BJ (cell line): ENCODE data around the gene MIDN. TPM values are rescaled to one million over a fixed set of nuclear protein-coding genes. Genes with fewer than 3 reads are reported as not detected.

Experiments used
- CTCF ChIA-PET: fragments of 350-600 bp; formaldehyde crosslinking; extraction: SDS; loops from one replicate; lab custom pipeline; 2021; ENCODE audit warnings: antibody characterized with exemption, inconsistent platforms; lab: Yijun Ruan, JAX
- POLR2A ChIA-PET: fragments of 300-600 bp; sonication (Branson Sonifier 250); formaldehyde crosslinking; extraction: SDS; loops from one replicate; lab custom pipeline; 2021; ENCODE audit warnings: antibody characterized with exemption; lab: Charles Lee
- DNase-seq: peaks from one replicate; pipeline ENCODE4 v3.0.0-alpha.2; 2011; ENCODE audit warnings: low read depth
- H3K27me3 ChIP-seq: 2 replicates; pipeline ENCODE4 v1.6.0; 2011; ENCODE audit warnings: low read length; ENCODE audit not compliant: control insufficient read depth, insufficient read depth
- H3K36me3 ChIP-seq: 2 replicates; pipeline ENCODE4 v1.5.1; 2011; ENCODE audit warnings: low read length; ENCODE audit not compliant: control insufficient read depth, insufficient read depth
- H3K4me3 ChIP-seq: 2 replicates; pipeline ENCODE4 v1.5.1; 2011; ENCODE audit warnings: low read depth, mild to moderate bottlenecking, control low read depth, low read length
- polyA plus RNA-seq: library from polyadenylated mRNA; depleted of rRNA; stranded (reverse); fragments of >200 nt; gene quantifications from 2 replicates; pipeline ENCODE4 v1.2.3, GENCODE V29; 2011
- TF ChIP-seq, protein P1 (sequence below): IDR thresholded peaks from 2 replicates; pipeline ENCODE4 v1.5.1; 2011; ENCODE audit warnings: low read depth, mild to moderate bottlenecking, control low read depth, inconsistent platforms, low read length, moderate library complexity; ENCODE audit not compliant: insufficient read depth

The MIDN gene
- polyA plus RNA-seq, 1 experiment, result 8.4 TPM

DNA sequence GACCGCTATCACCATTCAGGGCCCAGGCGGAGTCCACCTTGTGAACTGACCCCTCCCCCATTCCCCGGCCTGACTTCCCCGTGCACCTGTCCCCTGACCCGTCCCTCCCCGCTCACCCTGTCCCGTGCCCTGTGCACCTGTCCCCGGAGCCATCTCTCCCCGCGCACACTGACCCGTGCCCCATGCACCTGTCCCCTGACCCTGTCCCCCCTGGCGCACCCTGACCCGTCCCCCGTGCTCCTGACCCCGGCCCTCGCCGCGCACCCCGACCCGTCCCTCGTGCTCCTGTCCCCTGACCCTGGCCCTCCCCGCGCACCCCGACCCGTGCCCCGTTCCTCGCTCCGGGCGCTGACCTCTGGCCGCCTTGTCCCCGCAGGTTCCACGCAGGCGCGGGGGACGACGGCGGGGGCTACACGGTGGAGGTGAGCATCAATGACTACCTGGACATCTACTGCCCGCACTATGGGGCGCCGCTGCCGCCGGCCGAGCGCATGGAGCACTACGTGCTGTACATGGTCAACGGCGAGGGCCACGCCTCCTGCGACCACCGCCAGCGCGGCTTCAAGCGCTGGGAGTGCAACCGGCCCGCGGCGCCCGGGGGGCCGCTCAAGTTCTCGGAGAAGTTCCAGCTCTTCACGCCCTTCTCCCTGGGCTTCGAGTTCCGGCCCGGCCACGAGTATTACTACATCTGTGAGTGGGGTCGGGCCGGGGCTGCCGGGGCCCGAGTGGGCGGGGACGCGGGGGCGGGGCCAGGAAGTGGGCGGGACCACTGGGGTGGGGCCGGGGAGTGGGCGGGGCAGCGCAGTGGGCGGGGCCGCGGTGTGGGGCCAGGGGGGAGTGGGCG, 47.0 kb downstream of the MIDN start:
- H3K27me3 ChIP-seq, result no peaks in the 10 kb centered on the region; the same call in 1 of the 2 replicates
- POLR2A ChIA-PET, result no interaction called here
- no peak for DNase-seq
- H3K36me3 ChIP-seq, result no peaks in the 10 kb centered on the region
- H3K4me3 ChIP-seq, result no peak overlapping the region
- TF ChIP-seq, protein P1, sequence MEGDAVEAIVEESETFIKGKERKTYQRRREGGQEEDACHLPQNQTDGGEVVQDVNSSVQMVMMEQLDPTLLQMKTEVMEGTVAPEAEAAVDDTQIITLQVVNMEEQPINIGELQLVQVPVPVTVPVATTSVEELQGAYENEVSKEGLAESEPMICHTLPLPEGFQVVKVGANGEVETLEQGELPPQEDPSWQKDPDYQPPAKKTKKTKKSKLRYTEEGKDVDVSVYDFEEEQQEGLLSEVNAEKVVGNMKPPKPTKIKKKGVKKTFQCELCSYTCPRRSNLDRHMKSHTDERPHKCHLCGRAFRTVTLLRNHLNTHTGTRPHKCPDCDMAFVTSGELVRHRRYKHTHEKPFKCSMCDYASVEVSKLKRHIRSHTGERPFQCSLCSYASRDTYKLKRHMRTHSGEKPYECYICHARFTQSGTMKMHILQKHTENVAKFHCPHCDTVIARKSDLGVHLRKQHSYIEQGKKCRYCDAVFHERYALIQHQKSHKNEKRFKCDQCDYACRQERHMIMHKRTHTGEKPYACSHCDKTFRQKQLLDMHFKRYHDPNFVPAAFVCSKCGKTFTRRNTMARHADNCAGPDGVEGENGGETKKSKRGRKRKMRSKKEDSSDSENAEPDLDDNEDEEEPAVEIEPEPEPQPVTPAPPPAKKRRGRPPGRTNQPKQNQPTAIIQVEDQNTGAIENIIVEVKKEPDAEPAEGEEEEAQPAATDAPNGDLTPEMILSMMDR, result no peak
- CTCF ChIA-PET, result no interaction called here

DNA sequence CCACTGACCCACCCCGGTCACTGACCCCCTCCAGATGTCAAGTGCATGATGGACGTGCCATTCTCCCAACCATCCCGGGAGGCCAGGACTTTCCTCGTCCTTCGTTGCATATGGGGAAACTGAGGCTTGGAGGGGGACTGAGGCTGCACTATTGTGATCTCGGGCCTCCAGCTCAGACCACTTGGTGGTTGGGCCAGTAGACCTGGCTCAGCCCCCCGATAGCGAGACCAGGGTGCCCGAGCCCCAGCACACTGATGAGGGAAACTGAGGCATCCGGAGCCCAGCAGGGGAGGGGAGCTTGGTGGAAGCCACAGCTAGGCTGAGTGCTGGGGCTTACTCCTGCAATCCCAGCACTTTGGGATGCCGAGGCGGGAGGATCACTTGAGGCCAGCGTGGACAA, 47.7 kb downstream of the MIDN start:
- CTCF ChIA-PET, result no interaction called here
- POLR2A ChIA-PET, result no interaction called here
- TF ChIP-seq, protein P1, result no peak
- Histone ChIP-seq H3K4me3 (no peak overlapping the region), H3K36me3 (no peaks in the 10 kb centered on the region), H3K27me3 (no peaks in the 10 kb centered on the region)
- no peak for DNase-seq

DNA sequence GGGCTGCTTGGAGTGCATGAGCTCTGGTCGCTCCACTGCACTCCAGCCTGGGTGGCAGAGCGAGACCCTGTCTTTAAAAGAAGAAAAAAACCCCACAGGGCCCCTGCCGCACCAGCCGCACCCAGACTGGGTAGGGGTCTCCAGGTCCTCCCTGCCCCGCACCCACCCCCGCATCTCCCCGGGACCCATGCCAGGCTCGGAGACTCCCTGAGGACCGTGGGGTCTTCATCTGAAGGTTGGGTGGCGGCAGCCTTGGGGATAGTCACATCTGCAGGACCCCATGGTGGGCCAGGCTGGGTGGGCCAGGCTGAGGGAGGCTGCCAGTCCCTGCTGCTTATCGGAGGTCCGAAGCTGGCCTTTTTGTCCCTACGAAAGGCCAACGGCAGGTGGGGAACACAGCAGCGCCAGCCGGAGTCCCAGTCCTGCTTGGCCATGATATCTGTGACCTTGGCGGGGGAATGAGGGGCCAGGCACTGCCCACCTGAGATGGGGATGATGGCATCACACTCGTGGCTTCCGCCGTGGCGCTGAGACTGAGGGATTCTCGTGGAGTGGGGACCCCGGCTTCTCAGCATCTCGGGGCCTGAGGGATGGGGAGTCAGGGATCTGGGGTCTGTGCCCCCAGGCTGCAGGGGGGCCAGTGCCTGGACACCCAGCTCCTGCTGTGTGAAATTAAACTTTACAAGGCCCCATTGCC, 48.3 kb downstream of the MIDN start:
- H3K4me3 ChIP-seq, result no peak overlapping the region
- H3K27me3 ChIP-seq, result no peaks in the 10 kb centered on the region
- ChIA-PET POLR2A (no interaction called here), CTCF (interaction anchor here (0.8 kb wide), 1 partner anchor 19 kb away, joined by 3 read pairs; no protein-coding TSS in a partner anchor)
- no peaks in the 10 kb centered on the region for H3K36me3 ChIP-seq
- no peak for DNase-seq
- TF ChIP-seq, protein P1, result no peak

DNA sequence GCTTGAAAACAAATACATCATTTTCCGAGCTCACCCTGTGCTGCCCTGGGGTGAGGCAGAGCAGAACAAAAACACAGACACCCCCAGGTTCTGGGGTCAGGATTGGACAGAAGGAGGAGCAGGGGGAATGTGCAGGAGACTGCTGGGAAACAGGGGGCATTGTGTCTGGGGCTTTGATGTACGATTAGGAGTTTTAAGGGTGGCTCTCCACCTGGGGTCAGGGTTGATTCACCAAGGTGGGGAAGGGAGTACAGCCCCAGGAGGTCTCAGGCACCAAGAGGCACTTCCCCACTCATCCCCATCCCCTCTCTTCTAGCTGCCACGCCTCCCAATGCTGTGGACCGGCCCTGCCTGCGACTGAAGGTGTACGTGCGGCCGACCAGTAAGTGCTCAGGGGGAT, 49.9 kb downstream of the MIDN start:
- DNase-seq, result no peak
- Histone ChIP-seq H3K4me3 (no peak overlapping the region), H3K36me3 (no peaks in the 10 kb centered on the region), H3K27me3 (no peaks in the 10 kb centered on the region)
- ChIA-PET POLR2A (no interaction called here), CTCF (no interaction called here)
- TF ChIP-seq, protein P1, result no peak

DNA sequence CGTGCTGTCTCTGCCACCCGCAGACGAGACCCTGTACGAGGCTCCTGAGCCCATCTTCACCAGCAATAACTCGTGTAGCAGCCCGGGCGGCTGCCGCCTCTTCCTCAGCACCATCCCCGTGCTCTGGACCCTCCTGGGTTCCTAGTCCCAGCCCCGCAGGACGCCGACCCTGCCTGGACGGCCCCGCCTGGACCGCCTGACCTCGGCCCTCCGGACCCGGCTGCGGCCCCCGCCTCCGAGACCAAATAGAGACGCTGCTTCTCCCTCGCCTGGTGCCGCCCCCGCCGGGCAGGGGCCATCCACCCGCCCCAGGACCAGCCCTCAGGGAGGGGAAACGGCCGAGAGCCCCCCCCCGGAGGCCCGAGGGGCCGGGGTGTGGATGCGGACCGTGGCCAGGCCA, 51.4 kb downstream of the MIDN start:
- no peaks in the 10 kb centered on the region for H3K36me3 ChIP-seq
- ChIA-PET CTCF (no interaction called here), POLR2A (no interaction called here)
- H3K4me3 ChIP-seq, result no peak overlapping the region
- DNase-seq, result no peak
- H3K27me3 ChIP-seq, result no peaks in the 10 kb centered on the region
- TF ChIP-seq, protein P1, result no peak
